SU-DHL-6 (cell line): ENCODE results near the gene GPC3.

Experiments
- H2AFZ ChIP-seq: fragments of 200-600 bp; sonication (generic); 2 replicates; pipeline ENCODE4 v1.6.1; 2014; ENCODE audit warnings: low read depth, mild to moderate bottlenecking, moderate library complexity, mixed read lengths, antibody characterized with exemption, low read length; ENCODE audit not compliant: severe bottlenecking
- H3F3A ChIP-seq: fragments of 200-600 bp; shearing (Covaris generic); 2 replicates; pipeline ENCODE4 v1.6.0; 2016; ENCODE audit warnings: antibody characterized with exemption, mild to moderate bottlenecking; ENCODE audit not compliant: insufficient read depth
- H3K27ac ChIP-seq: fragments of 200-600 bp; sonication (generic); 2 replicates; pipeline ENCODE4 v1.5.1; 2016; ENCODE audit warnings: low read depth, mild to moderate bottlenecking, low read length, moderate library complexity, mixed read lengths
- H3K27me3 ChIP-seq: fragments of 200-600 bp; sonication (generic), shearing (Covaris generic); 2 replicates; pipeline ENCODE4 v1.6.0; 2014; ENCODE audit warnings: mild to moderate bottlenecking, low read length
- H3K36me3 ChIP-seq: fragments of 200-600 bp; sonication (generic); 2 replicates; pipeline ENCODE4 v1.6.1; 2014; ENCODE audit warnings: mild to moderate bottlenecking, low read length, mixed read lengths
- H3K4me2 ChIP-seq: fragments of 300-600, 200-600 bp; shearing (Covaris generic), sonication (generic); 2 replicates; pipeline ENCODE4 v1.6.0; 2014; ENCODE audit warnings: low read length, low read depth, mild to moderate bottlenecking; ENCODE audit not compliant: poor library complexity, severe bottlenecking
- H3K4me3 ChIP-seq: fragments of 200-600 bp; sonication (generic); 2 replicates; pipeline ENCODE4 v1.5.1; 2014; ENCODE audit warnings: antibody characterized with exemption, low read length, mild to moderate bottlenecking, mixed read lengths; ENCODE audit not compliant: insufficient read depth, poor library complexity, severe bottlenecking
- H3K79me2 ChIP-seq: fragments of 200-600 bp; sonication (generic); 2 replicates; pipeline ENCODE4 v1.6.1; 2014; ENCODE audit warnings: mild to moderate bottlenecking, low read length, moderate library complexity; ENCODE audit not compliant: insufficient read depth
- H3K9ac ChIP-seq: fragments of 200-600 bp; sonication (generic); 2 replicates; pipeline ENCODE4 v1.7.0; 2014; ENCODE audit warnings: mild to moderate bottlenecking, low read length
- H3K9me2 ChIP-seq: fragments of 200-600 bp; sonication (generic); replicated peaks from 2 replicates; pipeline ENCODE4 v1.6.1; 2014; ENCODE audit warnings: low read length; ENCODE audit not compliant: insufficient read depth
- H3K9me3 ChIP-seq: fragments of 200-600 bp; sonication (generic); 2 replicates; pipeline ENCODE4 v1.6.1; 2014; ENCODE audit warnings: low read length, mixed read lengths; ENCODE audit not compliant: insufficient read depth
- H4K20me1 ChIP-seq: fragments of 200-600 bp; sonication (generic); 2 replicates; pipeline ENCODE4 v1.6.1; 2014; ENCODE audit warnings: low read depth, mild to moderate bottlenecking, antibody characterized with exemption, low read length, moderate library complexity, mixed read lengths
- CTCF ChIP-seq: fragments of 200-600 bp; sonication (generic); IDR thresholded peaks from one replicate; pipeline ENCODE4 v1.5.1; 2017; ENCODE audit warnings: antibody characterized with exemption, mild to moderate bottlenecking, low read length, moderate library complexity; ENCODE audit not compliant: insufficient read depth, poor library complexity, severe bottlenecking
- EZH2phosphoT487 ChIP-seq: fragments of 200-600 bp; sonication (generic), shearing (Covaris generic); conservative IDR thresholded peaks from 2 replicates; pipeline ENCODE4 v1.6.1; 2018; ENCODE audit warnings: mild to moderate bottlenecking, antibody characterized with exemption, low read length, moderate library complexity, mixed read lengths

GPC3 gene

GRCh38 chrX:133810925-133811324 is 174.5 kb downstream of the GPC3 start:
- Histone ChIP-seq H3F3A (no peaks in the 10 kb centered on the region), H3K9ac (no peak overlapping the region), H3K79me2 (no peaks in the 10 kb centered on the region), H3K9me3 (no peaks in the 10 kb centered on the region), H3K27me3 (no peaks in the 10 kb centered on the region), H3K9me2 (no peaks in the 10 kb centered on the region), H3K36me3 (no peaks in the 10 kb centered on the region), H2AFZ (no peak overlapping the region), H3K4me2 (no peak overlapping the region), H3K27ac (no peak overlapping the region), H4K20me1 (no peaks in the 10 kb centered on the region), H3K4me3 (no peak overlapping the region)
- TF ChIP-seq EZH2phosphoT487: no peak

GRCh38 chrX:133804072-133804471 is 181.3 kb downstream of the GPC3 start:
- Histone ChIP-seq H3K27me3 (no peaks in the 10 kb centered on the region), H3K9me3 (no peaks in the 10 kb centered on the region), H3K4me3 (no peak overlapping the region), H3K27ac (no peak overlapping the region), H3K79me2 (no peaks in the 10 kb centered on the region), H2AFZ (no peak overlapping the region), H3K4me2 (no peak overlapping the region), H3K9me2 (no peaks in the 10 kb centered on the region), H4K20me1 (no peaks in the 10 kb centered on the region), H3K36me3 (no peaks in the 10 kb centered on the region), H3K9ac (no peak overlapping the region), H3F3A (no peaks in the 10 kb centered on the region)
- TF ChIP-seq CTCF (no peak), EZH2phosphoT487 (no peak)

GRCh38 chrX:133796282-133796681 is 189.1 kb downstream of the GPC3 start:
- H3K9ac ChIP-seq: no peak overlapping the region
- no peaks in the 10 kb centered on the region for H4K20me1 ChIP-seq
- no peaks in the 10 kb centered on the region for H3K9me3 ChIP-seq
- TF ChIP-seq CTCF (no peak), EZH2phosphoT487 (no peak)
- no peaks in the 10 kb centered on the region for H3K9me2 ChIP-seq
- H3K4me3 ChIP-seq: no peak overlapping the region
- no peak overlapping the region for H2AFZ ChIP-seq
- no peak overlapping the region for H3K4me2 ChIP-seq
- no peaks in the 10 kb centered on the region for H3K27me3 ChIP-seq
- no peaks in the 10 kb centered on the region for H3K79me2 ChIP-seq
- no peaks in the 10 kb centered on the region for H3K36me3 ChIP-seq
- no peaks in the 10 kb centered on the region for H3F3A ChIP-seq
- H3K27ac ChIP-seq: no peak overlapping the region

GRCh38 chrX:133794126-133794525 is 191.3 kb downstream of the GPC3 start:
- H3K9ac ChIP-seq: no peak overlapping the region
- no peaks in the 10 kb centered on the region for H3F3A ChIP-seq
- H3K79me2 ChIP-seq: no peaks in the 10 kb centered on the region
- no peaks in the 10 kb centered on the region for H3K9me2 ChIP-seq
- no peak for TF ChIP-seq EZH2phosphoT487
- no peak for TF ChIP-seq CTCF
- H3K4me2 ChIP-seq: no peak overlapping the region
- no peaks in the 10 kb centered on the region for H3K27me3 ChIP-seq
- H2AFZ ChIP-seq: no peak overlapping the region
- H3K27ac ChIP-seq: no peak overlapping the region
- no peaks in the 10 kb centered on the region for H3K9me3 ChIP-seq
- H4K20me1 ChIP-seq: no peaks in the 10 kb centered on the region
- no peaks in the 10 kb centered on the region for H3K36me3 ChIP-seq
- H3K4me3 ChIP-seq: no peak overlapping the region
